Peyer's patch (tissue), 4 donors: Measurements from ENCODE around the gene NTRK2.

ENCODE experiments used
- CTCF ChIP-seq, 6 experiments: fragments of 450-650 bp in 4 of 6; fragments of 200-600 bp in 2 of 6; sonication (generic) in 1 of 6; IDR thresholded peaks; one replicate each; pipeline ENCODE4 v1.5.1; 2017 to 2019; ENCODE audit warnings: antibody characterized with exemption in 6 of 6, mild to moderate bottlenecking in 3 of 6, moderate library complexity in 1 of 6
- POLR2A ChIP-seq, 2 donors: fragments of 450-650 bp; IDR thresholded peaks; one replicate each; pipeline ENCODE4 v1.5.1; 2017; ENCODE audit warnings: antibody characterized with exemption in 2 of 2, mild to moderate bottlenecking in 2 of 2, moderate library complexity in 2 of 2

- TF ChIP-seq CTCF (IDR thresholded peaks at IDR 0.05): no peak
- no peak for TF ChIP-seq POLR2A (IDR thresholded peaks at IDR 0.05)
These were observed 289.8 kb downstream of the NTRK2 start for GRCh38 chr9:84959339-84959738.
